ENCODE results near the gene MSANTD1. TPM values are rescaled to one million over a fixed set of nuclear protein-coding genes. Genes with fewer than 3 reads are reported as not detected.

MSANTD1 gene
- total RNA-seq, 1 donor from 2014 or later, result 1.9 TPM

GRCh38 chr4:3294401-3295241 is 45.7 kb downstream of the MSANTD1 start:
- H3K9me3 ChIP-seq, result no peaks in the 10 kb centered on the region
- peaks cover 29% of the 10 kb centered on the region for H3K4me1 ChIP-seq
- H3K27ac ChIP-seq, result peak overlapping the region; percentile 76
- no peaks in the 10 kb centered on the region for H3K27me3 ChIP-seq (ENCODE audit: low read depth)
- H3K4me3 ChIP-seq, result peak overlapping the region; percentile 61
- intact Hi-C loops (cut with DNase I), result no loop called here
- TF ChIP-seq CTCF (IDR thresholded peaks at IDR 0.05), result no peak
- no peaks in the 10 kb centered on the region for H3K36me3 ChIP-seq
- DNase-seq (no peak), ATAC-seq (no peak)

- Histone ChIP-seq H3K36me3 (no peaks in the 10 kb centered on the region), H3K4me1 (peaks cover 35% of the 10 kb centered on the region), H3K4me3 (no peak overlapping the region), H3K27ac (no peak overlapping the region), H3K27me3 (ENCODE audit: low read depth) (no peaks in the 10 kb centered on the region), H3K9me3 (no peaks in the 10 kb centered on the region)
- DNase-seq (no peak), ATAC-seq (no peak)
- TF ChIP-seq CTCF (IDR thresholded peaks at IDR 0.05), result no peak
- intact Hi-C loops (cut with DNase I), result no loop called here
Measured at GRCh38 chr4:3295837-3296624, 47.1 kb downstream of the MSANTD1 start.

- no peak for TF ChIP-seq CTCF (IDR thresholded peaks at IDR 0.05)
- Histone ChIP-seq H3K27me3 (ENCODE audit: low read depth) (no peaks in the 10 kb centered on the region), H3K4me1 (peaks cover 31% of the 10 kb centered on the region), H3K9me3 (no peaks in the 10 kb centered on the region), H3K27ac (no peak overlapping the region), H3K4me3 (no peak overlapping the region), H3K36me3 (no peaks in the 10 kb centered on the region)
- intact Hi-C loops (cut with DNase I), result no loop called here
- no peak for DNase-seq
- no peak for ATAC-seq
Measured at GRCh38 chr4:3296651-3297050, 47.7 kb downstream of the MSANTD1 start.

GRCh38 chr4:3297066-3297859 is 48.3 kb downstream of the MSANTD1 start:
- DNase-seq, result no peak
- intact Hi-C loops (cut with DNase I), result no loop called here

More at GRCh38 chr4:3297066-3297859, 48.3 kb downstream of the MSANTD1 start:
- Histone ChIP-seq H3K27ac (no peak overlapping the region), H3K4me1 (peaks cover 35% of the 10 kb centered on the region), H3K27me3 (ENCODE audit: low read depth) (no peaks in the 10 kb centered on the region), H3K9me3 (no peaks in the 10 kb centered on the region), H3K4me3 (no peak overlapping the region), H3K36me3 (no peaks in the 10 kb centered on the region)
- TF ChIP-seq CTCF (IDR thresholded peaks at IDR 0.05), result no peak
- no peak for ATAC-seq
